Measurements from ENCODE around the gene TMEM205.
"Not testable (repeated sequence)": the region's sequence is repeated elsewhere in the genome, so short reads cannot be mapped to it uniquely, and the experiment has no call there.

Gene TMEM205

DNA sequence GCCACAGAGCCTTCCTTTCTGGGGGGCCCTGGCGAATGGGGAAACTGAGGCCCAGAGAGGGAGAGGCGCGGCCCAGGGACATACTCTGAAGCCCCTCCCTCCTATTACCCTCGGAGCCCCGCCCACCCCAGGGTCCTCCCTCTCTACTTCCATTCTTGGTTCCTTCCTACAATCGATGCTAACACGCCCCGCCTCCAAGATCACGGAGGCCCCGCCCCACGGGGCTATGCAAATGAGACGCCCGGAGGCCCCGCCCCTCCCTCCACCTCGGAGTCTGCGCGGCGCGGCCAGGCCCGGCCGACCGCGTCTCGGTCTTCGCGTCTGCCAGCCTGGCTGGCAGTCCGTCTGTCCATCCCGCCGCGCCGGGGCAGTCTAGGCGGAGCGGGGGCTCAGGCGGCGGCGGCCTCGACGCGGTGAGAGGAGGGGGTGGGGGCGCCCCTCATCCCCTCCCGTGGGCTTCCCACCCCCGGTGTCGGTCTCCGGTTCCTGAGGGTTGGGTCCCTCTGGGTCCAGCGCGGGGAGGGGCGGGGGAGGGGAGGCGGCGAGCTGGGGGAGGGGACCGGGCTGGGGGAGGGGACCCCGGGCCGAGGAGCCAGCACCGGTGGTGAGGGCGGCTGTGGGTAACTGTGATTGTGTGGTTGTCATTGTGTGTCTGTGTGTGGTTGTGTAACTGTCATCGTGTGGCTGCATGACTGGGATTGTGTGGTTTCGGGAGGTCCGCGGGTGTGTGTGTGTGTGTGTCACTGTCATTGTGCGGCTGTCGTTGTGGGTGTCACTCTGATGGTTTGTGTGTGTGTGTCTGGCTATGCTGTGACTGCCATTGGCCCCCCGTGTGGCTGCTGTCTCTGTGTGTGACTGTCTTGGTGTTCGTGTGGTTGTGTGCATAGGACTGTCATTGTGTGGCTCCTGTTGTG is 9.3 kb upstream of the TMEM205 start, which contains the start of gene PLPPR2:
Gene PLPPR2, plus strand, starts transcription at position 273 of the 914 bp plus-strand sequence. CDS start 2,242 bp downstream, outside the sequence.
- peak within 1 kb of the TSS; percentile 66 for H3K4me3 ChIP-seq (ENCODE audit: control insufficient read depth, low read depth, low read length)
- TF ChIP-seq CTCF (conservative IDR thresholded peaks at IDR 0.05; ENCODE audit: control insufficient read depth, insufficient read depth, low read depth, low read length): no peak
- peak; percentile 78 for DNase-seq (ENCODE audit: low read depth)

DNA sequence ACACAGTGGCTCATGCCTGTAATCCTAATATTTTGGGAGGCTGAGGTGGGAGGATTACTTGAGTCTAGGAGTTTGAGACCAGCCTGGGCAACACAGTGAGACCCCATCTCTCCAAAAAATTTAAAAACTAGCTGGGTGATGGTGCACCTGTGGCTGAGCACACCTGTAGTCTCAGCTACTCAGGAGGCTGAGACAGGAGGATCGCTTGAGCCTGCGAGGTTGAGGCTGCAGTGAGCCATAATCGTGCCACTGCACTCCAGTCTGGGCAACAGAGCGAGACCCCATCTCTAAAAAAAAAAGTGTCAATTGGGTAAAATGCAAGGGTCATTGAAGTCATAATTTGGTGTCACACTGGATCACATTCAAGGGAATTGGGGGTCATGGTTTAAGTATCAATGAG is 8.0 kb upstream of the TMEM205 start:
- not testable (repeated sequence) for H3K4me3 ChIP-seq (ENCODE audit: control insufficient read depth, low read depth, low read length); DNase-seq (ENCODE audit: low read depth)

DNA sequence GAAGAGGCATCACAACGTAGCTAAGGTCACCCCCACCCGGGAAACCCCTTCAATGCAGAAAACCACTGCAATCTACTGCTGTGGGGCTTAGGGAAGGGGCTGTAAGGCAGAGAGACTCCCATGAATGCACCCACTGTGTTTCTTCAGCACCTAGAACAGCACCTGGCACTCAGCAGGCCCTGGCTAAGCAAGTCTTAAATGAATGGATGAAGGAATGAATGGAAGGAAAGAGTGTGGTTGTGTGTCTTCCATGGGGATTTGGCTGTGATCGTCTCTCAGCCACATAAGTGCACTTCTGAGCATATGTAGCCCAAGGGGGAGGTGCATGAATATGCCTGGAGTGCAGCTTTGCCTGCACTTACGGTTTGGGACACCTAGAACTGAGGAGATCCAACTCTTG is 3.1 kb upstream of the TMEM205 start:
- no peak for DNase-seq (ENCODE audit: low read depth)
- no peak for TF ChIP-seq CTCF (conservative IDR thresholded peaks at IDR 0.05; ENCODE audit: control insufficient read depth, insufficient read depth, low read depth, low read length)
- no peak overlapping the region for H3K4me3 ChIP-seq (ENCODE audit: control insufficient read depth, low read depth, low read length)

GRCh38 chr19:11347546-11348039 is 1.5 kb upstream of the TMEM205 start:
- no peak for DNase-seq (ENCODE audit: low read depth)
- no peak overlapping the region for H3K4me3 ChIP-seq (ENCODE audit: control insufficient read depth, low read depth, low read length)
- TF ChIP-seq CTCF (conservative IDR thresholded peaks at IDR 0.05; ENCODE audit: control insufficient read depth, insufficient read depth, low read depth, low read length): no peak

DNA sequence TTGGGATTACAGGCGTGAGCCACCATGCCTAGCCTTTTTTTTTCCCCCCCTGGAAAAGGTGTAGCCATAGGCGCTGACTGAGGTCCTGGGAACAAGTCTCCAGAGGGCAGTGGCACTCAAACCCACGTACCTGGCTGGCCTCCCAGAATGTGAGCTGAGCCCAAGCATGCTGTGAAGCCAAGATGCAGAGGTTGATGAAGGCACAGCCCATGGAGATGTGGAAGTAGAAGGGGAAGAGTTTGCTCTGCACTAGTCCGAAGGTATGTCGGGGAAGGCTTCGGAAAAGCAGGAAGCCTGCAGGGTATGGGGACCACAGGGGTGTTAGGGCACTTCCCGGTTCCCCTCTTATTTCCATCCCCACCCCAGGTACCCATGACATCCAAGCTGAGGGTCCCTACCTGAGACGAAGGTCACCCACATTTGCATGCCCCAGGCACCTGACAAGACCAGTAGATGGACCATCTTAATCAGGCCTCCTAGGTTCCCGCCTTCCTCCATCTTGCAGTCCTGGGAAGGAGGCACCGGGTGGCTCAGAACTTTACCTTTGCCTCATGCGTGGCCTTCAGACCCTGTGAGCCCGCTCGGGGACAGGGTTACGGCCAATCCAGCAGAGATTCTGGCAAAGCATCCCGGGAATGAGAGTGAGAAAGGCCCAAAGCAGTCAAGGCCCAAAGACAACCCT is 805 bp downstream of the TMEM205 start:
- peak overlapping the region; percentile 82 for H3K4me3 ChIP-seq (ENCODE audit: control insufficient read depth, low read depth, low read length)
- no peak for DNase-seq (ENCODE audit: low read depth)
- no peak for TF ChIP-seq CTCF (conservative IDR thresholded peaks at IDR 0.05; ENCODE audit: control insufficient read depth, insufficient read depth, low read depth, low read length)

DNA sequence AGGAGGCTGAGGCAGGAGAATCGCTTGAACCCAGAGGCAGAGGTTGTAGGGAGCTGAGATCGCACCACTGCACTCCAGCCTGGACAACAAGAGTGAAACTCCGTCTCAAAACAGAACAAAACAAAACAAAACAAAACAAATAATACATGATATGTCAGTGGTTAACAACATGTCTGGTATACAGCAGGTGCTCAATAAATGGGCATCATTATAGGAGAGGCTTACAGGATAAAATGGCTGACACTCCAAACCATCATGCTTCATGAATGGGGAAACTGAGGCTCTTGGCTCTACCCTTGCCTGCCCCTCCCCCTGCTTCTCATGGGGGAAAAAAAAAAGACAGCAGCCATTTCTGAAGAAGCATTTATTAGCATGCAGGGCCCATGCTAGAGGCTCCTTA is 3.6 kb downstream of the TMEM205 start:
- DNase-seq (ENCODE audit: low read depth): no peak
- no peak for TF ChIP-seq CTCF (conservative IDR thresholded peaks at IDR 0.05; ENCODE audit: control insufficient read depth, insufficient read depth, low read depth, low read length)
- H3K4me3 ChIP-seq (ENCODE audit: control insufficient read depth, low read depth, low read length): no peak overlapping the region

GRCh38 chr19:11340099-11340467 is 6.0 kb downstream of the TMEM205 start:
- DNase-seq (ENCODE audit: low read depth): not testable (repeated sequence)
- H3K4me3 ChIP-seq (ENCODE audit: control insufficient read depth, low read depth, low read length): peak overlapping the region; percentile 66
